GM23338 (cell line): Measurements from ENCODE around the gene PITRM1.

Experiments used
- CREB1 ChIP-seq: fragments of 250-450 bp; sonication (Bioruptor Pico); IDR thresholded peaks from 2 replicates; pipeline ENCODE4 v1.5.0; 2020; ENCODE audit warnings: low read depth, mild to moderate bottlenecking, moderate library complexity
- EZH2 ChIP-seq: fragments of 200-600 bp; sonication (generic); IDR thresholded peaks from one replicate; pipeline ENCODE4 v1.8.0; 2017; ENCODE audit warnings: antibody characterized with exemption, mild to moderate bottlenecking, low read depth; ENCODE audit not compliant: unreplicated experiment
- EZH2phosphoT487 ChIP-seq: fragments of 200-600 bp; sonication (generic); IDR thresholded peaks from one replicate; pipeline ENCODE4 v1.8.1; 2018; ENCODE audit warnings: antibody characterized with exemption; ENCODE audit not compliant: unreplicated experiment
- NANOG ChIP-seq: IDR thresholded peaks from 2 replicates; pipeline ENCODE4 v1.6.1; 2016; ENCODE audit warnings: antibody characterized with exemption, borderline replicate concordance
- POLR2AphosphoS5 ChIP-seq: IDR thresholded peaks from 2 replicates; pipeline ENCODE4 v1.6.1; 2016; ENCODE audit warnings: antibody characterized with exemption, low read depth
- TF ChIP-seq, protein P1 (sequence below), 2 experiments: fragments of 200-600 bp in 1 of 2; sonication (generic) in 1 of 2; conservative IDR thresholded peaks; 2 replicates each; pipeline versions ENCODE4 v1.5.1 to v1.6.1; 2016 to 2017; ENCODE audit warnings: antibody characterized with exemption in 2 of 2, low read depth in 2 of 2, mild to moderate bottlenecking in 2 of 2, moderate library complexity in 1 of 2
- TF ChIP-seq, protein P2 (sequence below): IDR thresholded peaks from one replicate; pipeline ENCODE4 v1.6.1; 2018; ENCODE audit warnings: antibody characterized with exemption; ENCODE audit not compliant: unreplicated experiment
- TF ChIP-seq, protein P3 (sequence below): IDR thresholded peaks from 2 replicates; pipeline ENCODE4 v1.6.1; 2016; ENCODE audit warnings: antibody characterized with exemption

DNA sequence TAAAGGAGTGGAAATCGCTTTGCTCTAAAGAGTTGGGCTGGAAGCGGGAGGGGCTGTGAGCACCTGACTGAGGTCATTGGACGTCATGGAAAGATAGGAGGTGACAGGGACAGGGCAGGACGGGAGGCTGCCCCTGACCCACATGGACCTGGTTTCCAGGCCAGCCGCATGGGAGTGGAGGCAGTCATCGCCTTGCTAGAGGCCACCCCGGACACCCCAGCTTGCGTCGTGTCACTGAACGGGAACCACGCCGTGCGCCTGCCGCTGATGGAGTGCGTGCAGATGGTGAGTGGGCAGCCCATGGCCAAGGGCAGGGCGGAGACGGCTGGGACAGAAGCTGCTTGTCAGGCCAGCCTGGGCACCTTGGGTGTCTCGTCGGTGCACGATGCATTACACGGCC, 63.4 kb downstream of the PITRM1 start:
- TF ChIP-seq, protein P1, sequence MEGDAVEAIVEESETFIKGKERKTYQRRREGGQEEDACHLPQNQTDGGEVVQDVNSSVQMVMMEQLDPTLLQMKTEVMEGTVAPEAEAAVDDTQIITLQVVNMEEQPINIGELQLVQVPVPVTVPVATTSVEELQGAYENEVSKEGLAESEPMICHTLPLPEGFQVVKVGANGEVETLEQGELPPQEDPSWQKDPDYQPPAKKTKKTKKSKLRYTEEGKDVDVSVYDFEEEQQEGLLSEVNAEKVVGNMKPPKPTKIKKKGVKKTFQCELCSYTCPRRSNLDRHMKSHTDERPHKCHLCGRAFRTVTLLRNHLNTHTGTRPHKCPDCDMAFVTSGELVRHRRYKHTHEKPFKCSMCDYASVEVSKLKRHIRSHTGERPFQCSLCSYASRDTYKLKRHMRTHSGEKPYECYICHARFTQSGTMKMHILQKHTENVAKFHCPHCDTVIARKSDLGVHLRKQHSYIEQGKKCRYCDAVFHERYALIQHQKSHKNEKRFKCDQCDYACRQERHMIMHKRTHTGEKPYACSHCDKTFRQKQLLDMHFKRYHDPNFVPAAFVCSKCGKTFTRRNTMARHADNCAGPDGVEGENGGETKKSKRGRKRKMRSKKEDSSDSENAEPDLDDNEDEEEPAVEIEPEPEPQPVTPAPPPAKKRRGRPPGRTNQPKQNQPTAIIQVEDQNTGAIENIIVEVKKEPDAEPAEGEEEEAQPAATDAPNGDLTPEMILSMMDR (conservative IDR thresholded peaks at IDR 0.05; ENCODE audit: low read depth in 2 of 2), result no peak
- no peak for TF ChIP-seq POLR2AphosphoS5
- TF ChIP-seq, protein P2, sequence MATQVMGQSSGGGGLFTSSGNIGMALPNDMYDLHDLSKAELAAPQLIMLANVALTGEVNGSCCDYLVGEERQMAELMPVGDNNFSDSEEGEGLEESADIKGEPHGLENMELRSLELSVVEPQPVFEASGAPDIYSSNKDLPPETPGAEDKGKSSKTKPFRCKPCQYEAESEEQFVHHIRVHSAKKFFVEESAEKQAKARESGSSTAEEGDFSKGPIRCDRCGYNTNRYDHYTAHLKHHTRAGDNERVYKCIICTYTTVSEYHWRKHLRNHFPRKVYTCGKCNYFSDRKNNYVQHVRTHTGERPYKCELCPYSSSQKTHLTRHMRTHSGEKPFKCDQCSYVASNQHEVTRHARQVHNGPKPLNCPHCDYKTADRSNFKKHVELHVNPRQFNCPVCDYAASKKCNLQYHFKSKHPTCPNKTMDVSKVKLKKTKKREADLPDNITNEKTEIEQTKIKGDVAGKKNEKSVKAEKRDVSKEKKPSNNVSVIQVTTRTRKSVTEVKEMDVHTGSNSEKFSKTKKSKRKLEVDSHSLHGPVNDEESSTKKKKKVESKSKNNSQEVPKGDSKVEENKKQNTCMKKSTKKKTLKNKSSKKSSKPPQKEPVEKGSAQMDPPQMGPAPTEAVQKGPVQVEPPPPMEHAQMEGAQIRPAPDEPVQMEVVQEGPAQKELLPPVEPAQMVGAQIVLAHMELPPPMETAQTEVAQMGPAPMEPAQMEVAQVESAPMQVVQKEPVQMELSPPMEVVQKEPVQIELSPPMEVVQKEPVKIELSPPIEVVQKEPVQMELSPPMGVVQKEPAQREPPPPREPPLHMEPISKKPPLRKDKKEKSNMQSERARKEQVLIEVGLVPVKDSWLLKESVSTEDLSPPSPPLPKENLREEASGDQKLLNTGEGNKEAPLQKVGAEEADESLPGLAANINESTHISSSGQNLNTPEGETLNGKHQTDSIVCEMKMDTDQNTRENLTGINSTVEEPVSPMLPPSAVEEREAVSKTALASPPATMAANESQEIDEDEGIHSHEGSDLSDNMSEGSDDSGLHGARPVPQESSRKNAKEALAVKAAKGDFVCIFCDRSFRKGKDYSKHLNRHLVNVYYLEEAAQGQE, result no peak
- TF ChIP-seq CREB1 (CRISPR knock-in tag), result no peak
- TF ChIP-seq, protein P3, sequence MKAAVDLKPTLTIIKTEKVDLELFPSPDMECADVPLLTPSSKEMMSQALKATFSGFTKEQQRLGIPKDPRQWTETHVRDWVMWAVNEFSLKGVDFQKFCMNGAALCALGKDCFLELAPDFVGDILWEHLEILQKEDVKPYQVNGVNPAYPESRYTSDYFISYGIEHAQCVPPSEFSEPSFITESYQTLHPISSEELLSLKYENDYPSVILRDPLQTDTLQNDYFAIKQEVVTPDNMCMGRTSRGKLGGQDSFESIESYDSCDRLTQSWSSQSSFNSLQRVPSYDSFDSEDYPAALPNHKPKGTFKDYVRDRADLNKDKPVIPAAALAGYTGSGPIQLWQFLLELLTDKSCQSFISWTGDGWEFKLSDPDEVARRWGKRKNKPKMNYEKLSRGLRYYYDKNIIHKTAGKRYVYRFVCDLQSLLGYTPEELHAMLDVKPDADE, result no peak
- no peak for TF ChIP-seq EZH2phosphoT487
- TF ChIP-seq NANOG, result no peak
- no peak for TF ChIP-seq EZH2
